GM19035 (cell line): ENCODE data around the gene GPC6.

ENCODE experiments used
- ATAC-seq: cut with Tn5 transposase; IDR thresholded peaks from one replicate; pipeline ENCODE4 v1.9.1; 2021; ENCODE audit not compliant: unreplicated experiment

GPC6 gene

GRCh38 chr13:93558637-93559036, 332.0 kb downstream of the GPC6 start:
- ATAC-seq, result no peak

- no peak for ATAC-seq
These were observed 333.1 kb downstream of the GPC6 start for GRCh38 chr13:93559718-93560117.

GRCh38 chr13:93561576-93562225, 335.1 kb downstream of the GPC6 start:
- ATAC-seq, result no peak

GRCh38 chr13:93562676-93563075, 336.1 kb downstream of the GPC6 start:
- no peak for ATAC-seq

- ATAC-seq, result no peak
These were observed 350.5 kb downstream of the GPC6 start for GRCh38 chr13:93577105-93577504.

GRCh38 chr13:93589788-93590187, 363.2 kb downstream of the GPC6 start:
- ATAC-seq, result no peak

- ATAC-seq, result no peak
These were observed 376.4 kb downstream of the GPC6 start for GRCh38 chr13:93603043-93603442.

- no peak for ATAC-seq
These were observed 388.2 kb downstream of the GPC6 start for GRCh38 chr13:93614776-93615175.

- ATAC-seq, result no peak
These were observed 393.7 kb downstream of the GPC6 start for GRCh38 chr13:93620181-93620765.

- no peak for ATAC-seq
These were observed 394.4 kb downstream of the GPC6 start for GRCh38 chr13:93621051-93621450.

GRCh38 chr13:93621966-93622365, 395.4 kb downstream of the GPC6 start:
- no peak for ATAC-seq

- no peak for ATAC-seq
These were observed 397.7 kb downstream of the GPC6 start for GRCh38 chr13:93624311-93624777.

- ATAC-seq, result no peak
These were observed 398.9 kb downstream of the GPC6 start for GRCh38 chr13:93625536-93625935.

GRCh38 chr13:93628136-93628797, 401.7 kb downstream of the GPC6 start:
- no peak for ATAC-seq

- no peak for ATAC-seq
These were observed 409.0 kb downstream of the GPC6 start for GRCh38 chr13:93635616-93636032.

- no peak for ATAC-seq
These were observed 411.2 kb downstream of the GPC6 start for GRCh38 chr13:93637852-93638251.

GRCh38 chr13:93640452-93640851, 413.8 kb downstream of the GPC6 start:
- ATAC-seq, result no peak

GRCh38 chr13:93646245-93646644, 419.6 kb downstream of the GPC6 start:
- ATAC-seq, result no peak

GRCh38 chr13:93649496-93649895, 422.9 kb downstream of the GPC6 start:
- no peak for ATAC-seq

- ATAC-seq, result no peak
These were observed 427.2 kb downstream of the GPC6 start for GRCh38 chr13:93653776-93654175.

GRCh38 chr13:93655154-93655553, 428.5 kb downstream of the GPC6 start:
- no peak for ATAC-seq

GRCh38 chr13:93660391-93661063, 433.9 kb downstream of the GPC6 start:
- ATAC-seq, result no peak
